ENCODE results near the gene AMACR. TPM values are rescaled to one million over a fixed set of nuclear protein-coding genes. Genes with fewer than 3 reads are reported as not detected.
"Not testable (repeated sequence)": the region's sequence is repeated elsewhere in the genome, so short reads cannot be mapped to it uniquely, and the experiment has no call there.

Gene AMACR
- total RNA-seq, 1 experiment from 2014 or later, result 4.3 TPM

GRCh38 chr5:34016750-34017149 is 8.9 kb upstream of the AMACR start:
- DNase-seq, result no peak
- H3K4me3 ChIP-seq, result no peak overlapping the region
- no peaks in the 10 kb centered on the region for H3K36me3 ChIP-seq
- no peaks in the 10 kb centered on the region for H3K27me3 ChIP-seq
- H3K9me3 ChIP-seq, result no peaks in the 10 kb centered on the region

DNA sequence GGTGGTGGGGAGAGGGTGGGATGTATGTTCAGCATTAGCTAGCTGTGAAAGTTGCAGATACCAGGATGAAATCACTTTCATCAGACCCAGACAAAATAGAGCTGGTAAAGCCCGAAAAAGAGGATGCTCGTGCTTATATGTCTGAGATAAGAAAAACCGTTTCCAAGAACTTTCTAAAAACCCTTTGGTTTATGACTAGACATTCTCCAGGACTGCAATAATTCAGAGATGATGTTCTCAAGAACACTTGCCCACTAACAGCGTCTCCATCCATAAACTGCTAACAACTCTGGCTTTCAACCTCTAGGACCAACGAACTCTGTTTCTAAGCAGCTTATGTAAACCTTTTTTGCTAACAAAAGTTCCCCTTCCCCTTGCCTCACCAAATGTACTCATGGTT is 8.4 kb upstream of the AMACR start:
- Histone ChIP-seq H3K27me3 (no peaks in the 10 kb centered on the region), H3K9me3 (no peaks in the 10 kb centered on the region), H3K36me3 (no peaks in the 10 kb centered on the region), H3K4me3 (no peak overlapping the region)
- no peak for DNase-seq

GRCh38 chr5:34015120-34015822 is 7.4 kb upstream of the AMACR start:
- DNase-seq, result no peak
- no peaks in the 10 kb centered on the region for H3K9me3 ChIP-seq
- H3K4me3 ChIP-seq, result no peak overlapping the region
- no peaks in the 10 kb centered on the region for H3K27me3 ChIP-seq
- H3K36me3 ChIP-seq, result no peaks in the 10 kb centered on the region

GRCh38 chr5:34014626-34015025 is 6.8 kb upstream of the AMACR start:
- H3K36me3 ChIP-seq, result no peaks in the 10 kb centered on the region
- H3K27me3 ChIP-seq, result no peaks in the 10 kb centered on the region
- no peak overlapping the region for H3K4me3 ChIP-seq
- no peaks in the 10 kb centered on the region for H3K9me3 ChIP-seq
- DNase-seq, result no peak

DNA sequence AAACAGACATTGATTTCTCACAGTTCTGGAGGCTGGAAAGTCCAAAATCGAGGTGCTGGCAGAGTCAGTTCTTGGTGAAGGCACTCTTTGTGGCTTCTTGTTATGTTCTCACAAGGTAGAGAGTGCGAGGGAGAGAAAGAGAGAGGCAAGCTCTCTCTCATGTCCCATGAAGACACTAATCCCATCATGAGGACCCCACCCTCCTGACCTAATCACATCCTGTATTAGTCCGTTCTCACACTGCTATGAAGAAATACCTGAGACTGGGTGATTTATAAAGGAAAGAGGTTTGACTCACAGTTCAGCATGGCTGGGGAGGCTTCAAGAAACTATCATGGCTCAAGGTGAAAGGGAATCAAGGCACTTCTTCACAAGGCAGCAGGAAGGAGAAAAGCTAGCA is 5.7 kb upstream of the AMACR start:
- Histone ChIP-seq H3K27me3 (no peaks in the 10 kb centered on the region), H3K9me3 (no peaks in the 10 kb centered on the region), H3K36me3 (no peaks in the 10 kb centered on the region), H3K4me3 (no peak overlapping the region)
- DNase-seq, result no peak

- H3K4me3 ChIP-seq, result no peak overlapping the region
- H3K27me3 ChIP-seq, result no peaks in the 10 kb centered on the region
- H3K36me3 ChIP-seq, result no peaks in the 10 kb centered on the region
- no peaks in the 10 kb centered on the region for H3K9me3 ChIP-seq
- peak; percentile 17 for DNase-seq
Measured at GRCh38 chr5:34012791-34013190, 4.9 kb upstream of the AMACR start.

- DNase-seq, result no peak
- H3K9me3 ChIP-seq, result no peaks in the 10 kb centered on the region
- no peaks in the 10 kb centered on the region for H3K27me3 ChIP-seq
Measured at GRCh38 chr5:34011536-34011935, 3.7 kb upstream of the AMACR start.

GRCh38 chr5:34010146-34010545 is 2.3 kb upstream of the AMACR start:
- H3K4me3 ChIP-seq, H3K36me3 ChIP-seq, DNase-seq, H3K9me3 ChIP-seq, H3K27me3 ChIP-seq: not testable (repeated sequence)

More at GRCh38 chr5:34011536-34011935, 3.7 kb upstream of the AMACR start:
- Histone ChIP-seq H3K36me3 (no peaks in the 10 kb centered on the region), H3K4me3 (no peak overlapping the region)

DNA sequence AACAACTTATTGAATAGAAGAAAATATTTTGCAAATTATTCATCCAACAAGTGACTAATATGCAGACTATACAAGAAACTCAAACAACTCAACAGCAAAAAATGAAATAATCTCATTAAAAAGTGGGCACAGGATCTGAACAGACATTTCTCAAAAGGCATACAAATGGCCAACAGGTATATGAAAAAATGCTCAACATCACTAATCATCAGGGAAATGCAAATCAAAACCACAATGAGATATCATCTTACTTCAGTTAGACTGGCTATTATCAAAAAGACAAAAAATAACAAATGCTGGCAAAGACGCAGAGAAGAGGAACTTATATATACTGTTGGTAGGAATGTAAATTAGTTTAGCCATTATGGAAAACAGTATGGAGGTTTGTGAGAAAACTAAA is 1.8 kb upstream of the AMACR start:
- no peak overlapping the region for H3K4me3 ChIP-seq
- H3K36me3 ChIP-seq, result no peaks in the 10 kb centered on the region
- H3K9me3 ChIP-seq, result no peaks in the 10 kb centered on the region
- DNase-seq, result no peak
- H3K27me3 ChIP-seq, result no peaks in the 10 kb centered on the region

- DNase-seq, result no peak
- Histone ChIP-seq H3K4me3 (peak overlapping the region; percentile 68), H3K36me3 (no peaks in the 10 kb centered on the region), H3K9me3 (no peaks in the 10 kb centered on the region), H3K27me3 (no peaks in the 10 kb centered on the region)
Measured at GRCh38 chr5:34008802-34009201, 952 bp upstream of the AMACR start.

- no peak for DNase-seq
- Histone ChIP-seq H3K36me3 (no peaks in the 10 kb centered on the region), H3K4me3 (peak overlapping the region; percentile 68), H3K9me3 (no peaks in the 10 kb centered on the region), H3K27me3 (no peaks in the 10 kb centered on the region)
Measured at GRCh38 chr5:34007201-34007620, 639 bp downstream of the AMACR start.

DNA sequence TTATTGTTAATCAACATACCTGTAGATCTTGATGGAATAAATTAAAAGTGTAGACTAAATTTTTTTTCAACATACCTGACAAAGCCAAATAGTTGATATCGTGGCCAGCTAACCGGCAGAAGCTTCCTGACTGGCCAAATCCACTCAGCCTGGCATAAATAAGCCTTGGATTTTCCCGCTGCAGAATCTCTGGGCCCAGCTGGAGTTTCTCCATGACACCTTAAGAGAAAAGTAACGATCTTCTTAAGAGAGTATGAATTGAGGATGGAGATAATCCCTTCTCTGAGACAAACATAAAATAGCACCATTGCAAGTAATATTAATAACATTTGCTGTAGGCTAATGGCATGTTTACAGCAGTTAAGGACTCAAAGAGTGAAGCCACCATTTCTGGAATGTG is 2.2 kb downstream of the AMACR start:
- no peak for DNase-seq
- no peaks in the 10 kb centered on the region for H3K36me3 ChIP-seq
- H3K27me3 ChIP-seq, result no peaks in the 10 kb centered on the region
- H3K4me3 ChIP-seq, result no peak overlapping the region
- no peaks in the 10 kb centered on the region for H3K9me3 ChIP-seq

- Histone ChIP-seq H3K9me3 (no peaks in the 10 kb centered on the region), H3K36me3 (no peaks in the 10 kb centered on the region), H3K4me3 (no peak overlapping the region), H3K27me3 (no peaks in the 10 kb centered on the region)
- no peak for DNase-seq
Measured at GRCh38 chr5:34005211-34005610, 2.6 kb downstream of the AMACR start.

DNA sequence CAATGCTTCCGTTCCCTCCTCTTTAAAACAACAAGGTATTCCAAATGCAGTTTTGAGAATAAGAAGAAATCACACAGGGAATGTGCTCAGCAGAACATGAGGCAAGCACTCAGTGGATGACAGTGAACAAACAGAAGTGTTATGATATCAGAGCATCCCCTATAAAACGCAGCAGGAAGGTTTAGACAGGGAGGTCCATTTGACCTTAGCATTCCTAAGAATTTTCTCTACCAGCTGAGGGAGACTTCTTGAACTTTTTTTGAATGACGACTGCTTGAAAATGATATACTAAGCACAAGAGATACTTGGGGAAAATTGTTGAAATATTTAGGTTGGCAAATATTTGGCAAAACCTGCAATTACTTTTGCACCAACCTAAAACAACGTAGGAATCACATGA is 3.9 kb downstream of the AMACR start:
- Histone ChIP-seq H3K36me3 (no peaks in the 10 kb centered on the region), H3K27me3 (no peaks in the 10 kb centered on the region), H3K9me3 (no peaks in the 10 kb centered on the region), H3K4me3 (no peak overlapping the region)
- no peak for DNase-seq

DNA sequence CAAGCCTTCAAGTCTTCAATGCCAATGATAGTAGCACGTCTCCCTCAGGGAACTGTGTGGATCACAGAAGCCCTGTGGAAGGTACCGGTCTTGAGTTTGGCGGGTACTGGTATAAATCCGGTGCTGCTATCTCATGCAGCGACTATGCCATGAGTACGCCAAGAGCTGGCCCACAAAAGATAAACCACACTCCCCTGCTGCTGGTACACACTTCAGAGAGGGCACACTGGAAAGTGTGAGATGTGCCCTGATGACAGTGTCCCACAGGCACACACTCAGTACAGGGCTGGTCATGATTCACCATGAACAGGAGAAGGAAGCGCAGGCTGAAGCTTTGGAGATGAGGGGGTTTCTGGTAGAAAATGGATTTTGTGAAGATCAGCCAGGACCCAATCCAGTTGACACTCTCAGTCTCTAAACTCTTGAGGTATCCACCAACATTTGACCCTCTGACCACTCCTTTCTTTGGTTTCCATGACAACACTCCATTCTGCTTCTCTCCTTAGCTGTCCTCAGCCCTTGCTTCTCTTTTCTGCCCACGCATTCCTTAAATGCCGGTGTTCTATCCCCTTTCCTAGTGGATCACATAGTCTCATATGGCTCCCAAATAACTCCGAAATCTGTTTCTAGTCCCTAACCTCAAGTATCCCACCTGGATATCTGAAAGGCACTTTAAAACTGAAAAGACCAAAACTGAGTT is 5.1 kb downstream of the AMACR start:
- DNase-seq, result no peak
- Histone ChIP-seq H3K4me3 (no peak overlapping the region), H3K27me3 (no peaks in the 10 kb centered on the region)

DNA sequence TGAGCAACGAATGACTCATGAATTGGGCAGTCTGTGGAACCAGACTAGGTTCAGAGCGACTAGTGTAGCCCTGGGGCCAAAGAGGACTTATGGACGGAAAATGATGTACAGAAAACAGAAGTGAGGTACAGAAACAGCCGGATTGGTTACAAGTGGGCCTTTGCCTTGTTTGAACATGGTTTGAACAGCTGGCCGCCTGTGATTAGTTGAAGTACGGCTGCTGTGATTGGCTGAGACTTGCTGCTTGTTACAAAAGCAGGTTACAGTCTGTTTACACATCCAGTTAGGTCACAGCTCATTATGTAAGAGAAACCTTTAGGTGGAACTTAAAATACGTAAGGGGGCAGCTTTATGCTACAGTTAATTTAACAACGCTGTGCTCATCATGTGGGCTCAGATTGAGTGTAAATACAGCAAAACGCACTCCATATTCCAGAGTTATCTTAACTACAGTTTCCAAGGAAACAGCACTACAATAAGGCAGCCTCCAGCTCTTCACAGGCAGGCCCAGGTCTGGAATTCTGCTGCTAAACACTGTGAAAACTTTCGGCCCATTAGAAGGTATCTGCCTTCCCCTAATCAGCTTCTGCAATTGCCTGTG is 6.5 kb downstream of the AMACR start:
- Histone ChIP-seq H3K27me3 (no peaks in the 10 kb centered on the region), H3K36me3 (no peaks in the 10 kb centered on the region), H3K9me3 (no peaks in the 10 kb centered on the region), H3K4me3 (no peak overlapping the region)
- DNase-seq, result no peak

More for the DNA sequence above, 5.1 kb downstream of the AMACR start:
- no peaks in the 10 kb centered on the region for H3K9me3 ChIP-seq
- no peaks in the 10 kb centered on the region for H3K36me3 ChIP-seq

- Histone ChIP-seq H3K9me3 (no peaks in the 10 kb centered on the region), H3K27me3 (no peaks in the 10 kb centered on the region), H3K4me3 (no peak overlapping the region), H3K36me3 (no peaks in the 10 kb centered on the region)
- DNase-seq, result no peak
Measured at GRCh38 chr5:33999978-34000377, 7.9 kb downstream of the AMACR start.

Data from MG63 (cell line).